ENCODE data around the gene RAPGEF5. TPM values are rescaled to one million over a fixed set of nuclear protein-coding genes. Genes with fewer than 3 reads are reported as not detected.

Gene RAPGEF5
- total RNA-seq, 1 donor from 2014 or later = 65.8 TPM

DNA sequence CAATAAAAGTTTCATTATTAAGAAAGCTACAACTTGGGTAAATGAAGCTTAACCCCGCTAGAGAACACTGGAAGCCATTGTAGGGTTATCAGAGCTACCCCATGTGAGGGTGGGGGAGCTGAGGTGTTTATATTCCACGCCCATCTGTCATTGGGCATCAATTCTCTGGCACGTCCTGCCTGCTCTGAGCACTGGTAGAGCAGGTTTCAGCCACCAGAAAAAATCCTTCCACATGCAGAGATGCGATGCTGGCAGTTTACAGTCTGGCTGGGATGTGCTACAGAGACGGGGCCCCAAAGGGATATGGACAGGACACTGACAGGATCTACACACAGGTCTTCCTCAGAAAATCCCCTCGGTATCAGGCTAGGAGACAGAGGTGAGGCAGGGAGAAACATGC lies 15.9 kb upstream of the RAPGEF5 start:
- intact Hi-C loops (cut with DNase I) = no loop called here
- Histone ChIP-seq H3K36me3 (no peaks in the 10 kb centered on the region), H3K27ac (no peak overlapping the region), H3K4me3 (no peak overlapping the region), H3K9me3 (no peaks in the 10 kb centered on the region), H3K27me3 (no peaks in the 10 kb centered on the region), H3K4me1 (no peaks in the 10 kb centered on the region)
- TF ChIP-seq, protein P1, sequence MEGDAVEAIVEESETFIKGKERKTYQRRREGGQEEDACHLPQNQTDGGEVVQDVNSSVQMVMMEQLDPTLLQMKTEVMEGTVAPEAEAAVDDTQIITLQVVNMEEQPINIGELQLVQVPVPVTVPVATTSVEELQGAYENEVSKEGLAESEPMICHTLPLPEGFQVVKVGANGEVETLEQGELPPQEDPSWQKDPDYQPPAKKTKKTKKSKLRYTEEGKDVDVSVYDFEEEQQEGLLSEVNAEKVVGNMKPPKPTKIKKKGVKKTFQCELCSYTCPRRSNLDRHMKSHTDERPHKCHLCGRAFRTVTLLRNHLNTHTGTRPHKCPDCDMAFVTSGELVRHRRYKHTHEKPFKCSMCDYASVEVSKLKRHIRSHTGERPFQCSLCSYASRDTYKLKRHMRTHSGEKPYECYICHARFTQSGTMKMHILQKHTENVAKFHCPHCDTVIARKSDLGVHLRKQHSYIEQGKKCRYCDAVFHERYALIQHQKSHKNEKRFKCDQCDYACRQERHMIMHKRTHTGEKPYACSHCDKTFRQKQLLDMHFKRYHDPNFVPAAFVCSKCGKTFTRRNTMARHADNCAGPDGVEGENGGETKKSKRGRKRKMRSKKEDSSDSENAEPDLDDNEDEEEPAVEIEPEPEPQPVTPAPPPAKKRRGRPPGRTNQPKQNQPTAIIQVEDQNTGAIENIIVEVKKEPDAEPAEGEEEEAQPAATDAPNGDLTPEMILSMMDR (IDR thresholded peaks at IDR 0.05) = no peak
- DNase-seq (ENCODE audit: low spot score in 2 of 2) = no peak

DNA sequence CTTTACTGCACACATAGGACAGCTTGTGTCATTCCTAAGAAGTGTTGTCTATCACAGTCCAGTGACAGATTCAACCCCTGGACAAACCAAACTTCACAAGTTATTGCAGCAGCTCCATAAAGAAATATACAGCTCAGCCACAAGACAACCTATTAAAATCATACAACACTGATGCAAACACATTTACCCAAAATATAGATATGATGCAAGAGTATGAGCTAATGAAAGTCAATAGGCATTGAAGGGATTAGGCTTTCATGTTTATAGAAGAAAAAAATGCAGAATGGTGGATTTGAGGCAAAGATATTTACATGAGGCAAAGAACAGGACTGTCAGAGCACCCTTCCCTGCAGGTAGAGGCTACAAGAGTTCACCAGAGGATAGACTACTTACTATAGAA lies 14.9 kb upstream of the RAPGEF5 start:
- H3K27ac ChIP-seq = no peak overlapping the region
- H3K4me1 ChIP-seq = no peaks in the 10 kb centered on the region
- no peak for DNase-seq (ENCODE audit: low spot score in 2 of 2)
- intact Hi-C loops (cut with DNase I) = no loop called here
- no peak overlapping the region for H3K4me3 ChIP-seq
- TF ChIP-seq, protein P1 (IDR thresholded peaks at IDR 0.05) = no peak
- H3K9me3 ChIP-seq = no peaks in the 10 kb centered on the region
- H3K27me3 ChIP-seq = no peaks in the 10 kb centered on the region
- no peaks in the 10 kb centered on the region for H3K36me3 ChIP-seq

- intact Hi-C loops (cut with DNase I) = no loop called here
- H3K9me3 ChIP-seq = no peaks in the 10 kb centered on the region
- H3K27ac ChIP-seq = no peak overlapping the region
- no peaks in the 10 kb centered on the region for H3K4me1 ChIP-seq
- H3K36me3 ChIP-seq = no peaks in the 10 kb centered on the region
- TF ChIP-seq, protein P1 (IDR thresholded peaks at IDR 0.05) = no peak
- H3K4me3 ChIP-seq = no peak overlapping the region
- no peaks in the 10 kb centered on the region for H3K27me3 ChIP-seq
- no peak for DNase-seq (ENCODE audit: low spot score in 2 of 2)
Measured at GRCh38 chr7:22364900-22365299, 7.9 kb upstream of the RAPGEF5 start.

DNA sequence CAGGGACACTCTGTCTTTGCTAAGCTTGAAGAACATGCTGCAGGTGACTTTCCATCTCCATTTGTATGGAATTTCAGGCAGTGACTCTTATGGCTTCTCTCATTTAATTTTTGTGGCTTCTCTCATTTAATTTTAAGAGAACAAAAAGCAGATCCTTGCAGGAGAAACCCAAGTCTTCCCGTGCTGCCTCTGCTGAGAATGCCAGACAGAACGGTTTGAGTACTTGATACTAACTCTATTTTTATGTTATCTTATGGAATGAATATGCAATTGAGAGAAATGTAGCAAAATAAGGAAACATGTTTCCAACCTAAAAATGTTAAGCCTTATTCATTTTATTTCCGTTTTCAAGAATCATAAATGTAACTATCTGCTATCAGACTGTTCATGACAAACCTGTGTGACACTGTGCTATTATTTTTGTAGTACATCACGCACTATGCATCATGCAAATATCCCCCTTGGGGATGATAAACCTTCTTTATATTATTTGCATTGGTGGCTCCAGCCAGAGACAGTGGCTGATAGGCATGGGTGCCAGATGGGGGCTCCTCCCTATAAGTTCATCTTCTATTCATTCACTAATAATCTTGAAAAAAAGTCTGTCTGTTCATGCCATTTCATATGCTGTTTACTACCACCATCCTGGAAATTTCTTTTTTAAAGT lies 6.9 kb upstream of the RAPGEF5 start:
- TF ChIP-seq, protein P1 (IDR thresholded peaks at IDR 0.05) = no peak
- Histone ChIP-seq H3K9me3 (no peaks in the 10 kb centered on the region), H3K36me3 (no peaks in the 10 kb centered on the region), H3K4me1 (no peaks in the 10 kb centered on the region), H3K27me3 (no peaks in the 10 kb centered on the region), H3K4me3 (no peak overlapping the region), H3K27ac (no peak overlapping the region)
- intact Hi-C loops (cut with DNase I) = no loop called here
- DNase-seq (ENCODE audit: low spot score in 2 of 2) = no peak

- no peaks in the 10 kb centered on the region for H3K4me1 ChIP-seq
- no peak overlapping the region for H3K4me3 ChIP-seq
- no peaks in the 10 kb centered on the region for H3K27me3 ChIP-seq
- no peaks in the 10 kb centered on the region for H3K9me3 ChIP-seq
- H3K27ac ChIP-seq = no peak overlapping the region
- no peaks in the 10 kb centered on the region for H3K36me3 ChIP-seq
- DNase-seq (ENCODE audit: low spot score in 2 of 2) = no peak
- TF ChIP-seq, protein P1 (IDR thresholded peaks at IDR 0.05) = no peak
- intact Hi-C loops (cut with DNase I) = no loop called here
Measured at GRCh38 chr7:22361795-22362194, 4.8 kb upstream of the RAPGEF5 start.

- H3K4me1 ChIP-seq = peaks cover 0 to 2% of the 10 kb centered on the region in 2 donors
- DNase-seq (ENCODE audit: low spot score in 2 of 2) = no peak
- intact Hi-C loops (cut with DNase I) = no loop called here
- TF ChIP-seq, protein P1 (IDR thresholded peaks at IDR 0.05) = no peak
- H3K27me3 ChIP-seq = no peaks in the 10 kb centered on the region
- no peaks in the 10 kb centered on the region for H3K36me3 ChIP-seq
- no peak overlapping the region for H3K27ac ChIP-seq
- H3K9me3 ChIP-seq = no peaks in the 10 kb centered on the region
- no peak overlapping the region for H3K4me3 ChIP-seq
Measured at GRCh38 chr7:22361320-22361719, 4.4 kb upstream of the RAPGEF5 start.

All from ascending aorta (tissue), 2 donors.